T-helper 9 cell (primary cell): ENCODE data around the gene ERN1.
A peak's percentile ranks its signal among the peaks of the same experiment; 100 is the strongest.
"Not testable (repeated sequence)": the region's sequence is repeated elsewhere in the genome, so short reads cannot be mapped to it uniquely, and the experiment has no call there.

ENCODE experiments used
- DNase-seq: peaks from one replicate; pipeline ENCODE4 v3.0.0-alpha.2; 2020
- total RNA-seq, 2 donors: gene quantifications; one replicate each; lab custom pipeline; 2026; lab: John Stamatoyannopoulos, UW

The ERN1 gene
- 151 to 289 reads per million in 2 donors for total RNA-seq

GRCh38 chr17:64129765-64130558, at the start of gene ERN1:
Gene ERN1 (minus strand): TSS chr17:64130144. CDS start chr17:64130029, 115 bp downstream.
- peak; percentile 96 for DNase-seq

- DNase-seq, result not testable (repeated sequence)
Measured at GRCh38 chr17:64179024-64179423, 49.1 kb upstream of the ERN1 start.

- DNase-seq, result no peak
Measured at GRCh38 chr17:64178011-64178825, 48.3 kb upstream of the ERN1 start.

GRCh38 chr17:64177311-64178010, 47.5 kb upstream of the ERN1 start:
- no peak for DNase-seq

DNA sequence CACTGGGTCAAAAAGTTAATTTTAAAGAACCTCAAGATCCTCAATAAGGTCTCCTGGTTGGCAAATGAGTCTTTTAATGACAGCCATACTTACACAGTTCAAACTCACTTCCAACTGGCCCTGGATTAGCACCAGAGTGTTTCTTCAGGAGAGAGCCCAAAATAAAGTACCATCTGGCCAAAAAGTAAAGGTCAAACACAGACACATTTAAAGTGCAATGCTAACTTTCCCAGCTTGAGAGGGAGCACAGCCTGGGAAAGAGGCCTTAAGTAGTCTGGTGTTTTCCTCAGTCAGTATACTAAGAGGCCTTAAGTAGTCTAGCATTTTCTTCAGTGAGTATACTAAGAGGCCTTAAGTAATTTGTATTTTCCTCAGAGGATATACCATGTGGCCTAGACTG, 46.6 kb upstream of the ERN1 start:
- no peak for DNase-seq

GRCh38 chr17:64174686-64175456, 44.9 kb upstream of the ERN1 start:
- no peak for DNase-seq

- DNase-seq, result no peak
Measured at GRCh38 chr17:64173646-64174045, 43.7 kb upstream of the ERN1 start.

- no peak for DNase-seq
Measured at GRCh38 chr17:64172510-64172909, 42.6 kb upstream of the ERN1 start.

DNA sequence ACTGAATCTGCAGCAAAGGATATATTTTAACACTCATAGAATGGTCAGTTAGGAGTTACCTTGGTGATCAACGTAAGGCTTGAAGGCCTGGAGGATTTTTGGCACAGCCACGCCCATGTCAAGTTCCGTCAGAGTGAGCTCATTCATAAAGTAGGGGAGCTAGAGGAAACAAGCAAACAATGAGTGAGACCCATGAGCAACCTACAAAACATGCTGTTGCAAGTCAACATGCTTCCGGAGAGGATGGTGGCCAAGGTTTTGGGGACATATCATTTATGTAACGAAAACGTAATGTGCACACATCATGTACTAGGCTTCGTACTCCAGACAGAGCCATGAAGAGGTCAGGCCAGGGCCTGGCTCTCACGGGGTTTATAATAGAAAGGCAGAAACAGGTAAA, 41.1 kb upstream of the ERN1 start:
- no peak for DNase-seq

GRCh38 chr17:64170286-64170685, 40.3 kb upstream of the ERN1 start:
- DNase-seq, result no peak

- not testable (repeated sequence) for DNase-seq
Measured at GRCh38 chr17:64167666-64168065, 37.7 kb upstream of the ERN1 start.

- no peak for DNase-seq
Measured at GRCh38 chr17:64166876-64167275, 36.9 kb upstream of the ERN1 start.

GRCh38 chr17:64165347-64165746, 35.4 kb upstream of the ERN1 start:
- DNase-seq, result no peak

GRCh38 chr17:64164596-64165285, 34.8 kb upstream of the ERN1 start:
- no peak for DNase-seq

DNA sequence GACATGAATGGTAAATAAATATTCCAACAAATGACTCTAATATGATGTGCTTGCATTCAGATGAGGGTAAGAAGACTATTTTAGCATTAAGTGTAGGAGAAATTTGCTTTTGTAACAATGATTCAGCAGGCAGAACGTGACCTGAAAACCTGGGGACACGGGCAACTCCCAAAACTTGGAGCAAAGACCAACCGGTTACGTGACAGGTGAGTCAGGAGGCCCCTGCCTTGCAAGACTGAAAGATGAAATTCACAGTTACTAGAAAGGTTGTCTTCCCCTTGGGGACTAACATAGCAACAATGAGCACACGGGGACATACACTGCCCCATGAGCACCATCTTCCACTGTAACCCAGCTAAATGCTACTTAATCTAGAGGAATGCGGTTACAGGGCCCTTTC, 33.5 kb upstream of the ERN1 start:
- DNase-seq, result no peak

- no peak for DNase-seq
Measured at GRCh38 chr17:64162554-64162953, 32.6 kb upstream of the ERN1 start.

DNA sequence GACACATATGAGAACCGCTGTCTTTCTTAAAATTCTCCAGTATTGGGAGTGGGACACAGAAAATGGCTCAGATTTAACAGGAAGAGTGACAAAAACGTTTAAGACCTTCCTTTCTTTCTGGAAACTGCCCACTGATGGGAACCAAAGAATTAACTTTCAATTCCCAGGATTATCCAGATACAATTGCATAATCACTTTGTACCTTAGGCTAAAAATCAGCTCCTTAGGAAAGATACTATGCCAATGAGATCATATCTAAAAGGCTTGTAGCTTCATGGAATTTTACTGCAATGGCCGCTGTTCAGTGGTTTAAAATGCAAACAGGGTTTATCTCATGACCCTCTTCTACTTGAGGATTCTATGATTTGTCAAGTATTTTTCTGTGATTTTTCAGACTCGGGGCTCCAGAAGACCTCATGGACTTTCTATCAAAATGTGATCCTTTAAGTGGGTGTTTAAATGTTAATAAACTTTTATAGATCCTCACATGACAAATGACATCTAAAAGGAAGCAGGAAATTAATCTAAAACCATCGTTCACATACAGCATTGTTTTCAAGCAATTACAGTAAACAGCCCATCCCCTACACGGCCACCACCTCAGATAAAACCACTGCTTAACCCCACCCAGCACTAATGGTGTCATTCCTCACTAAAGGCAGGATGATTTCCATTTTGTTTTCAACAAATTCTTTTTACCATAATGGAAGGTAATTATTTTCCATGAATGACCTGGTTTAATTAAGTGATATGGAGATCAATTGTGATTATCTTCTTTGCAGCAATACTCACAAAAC, 31.6 kb upstream of the ERN1 start:
- no peak for DNase-seq

DNA sequence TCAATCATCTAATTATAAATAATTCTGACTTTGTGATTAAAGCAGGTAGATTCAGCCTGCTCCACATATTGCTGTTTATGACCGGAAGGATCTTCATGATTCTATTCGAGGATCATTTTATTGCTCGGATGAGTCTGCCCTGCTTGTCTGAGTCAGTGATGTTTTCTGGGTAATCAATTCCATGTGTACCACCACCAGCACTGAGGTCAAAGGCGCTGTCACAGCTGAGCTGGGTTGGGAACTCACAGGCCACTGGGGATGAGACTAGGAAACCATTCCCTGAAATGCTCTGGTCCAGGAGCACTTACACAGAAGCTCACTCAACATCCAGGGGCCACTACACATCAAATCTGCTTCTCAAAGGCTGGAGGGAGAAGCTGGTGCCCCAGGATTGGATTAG, 30.4 kb upstream of the ERN1 start:
- DNase-seq, result no peak

DNA sequence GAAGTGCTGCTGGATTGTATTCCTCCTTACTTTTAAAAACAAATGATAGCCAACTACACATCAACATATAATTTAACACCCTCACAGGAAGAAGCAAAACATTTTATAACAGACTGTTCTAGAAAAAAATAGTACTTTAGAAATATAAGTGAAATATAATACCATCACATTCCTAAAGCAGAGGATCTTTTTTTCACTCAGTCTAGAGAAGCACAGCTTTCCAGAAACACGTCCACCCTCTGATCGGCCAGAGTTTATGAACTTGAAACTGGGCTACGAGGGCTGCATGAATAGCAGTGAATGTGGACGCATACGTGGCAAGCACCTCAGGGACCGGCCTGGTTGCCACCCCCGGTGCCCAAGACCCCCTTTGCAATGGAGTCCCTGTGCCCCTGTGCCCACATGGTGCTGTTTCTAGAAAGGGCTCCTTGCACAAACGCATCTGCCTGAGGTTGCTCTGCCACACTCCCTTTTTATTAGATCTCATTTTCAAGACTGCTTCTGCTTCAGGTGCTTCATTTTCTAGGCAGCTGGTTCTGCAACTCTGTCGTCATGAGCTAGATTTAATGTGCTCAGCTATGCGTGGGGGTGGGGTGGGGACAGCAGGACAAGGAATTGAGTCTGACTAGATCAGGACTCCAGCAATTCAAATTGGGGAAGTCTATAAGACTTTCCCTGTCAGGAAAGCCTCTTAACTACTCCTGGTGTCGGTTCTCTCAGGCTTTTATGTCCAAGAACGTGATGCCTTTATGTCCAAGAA, 29.1 kb upstream of the ERN1 start:
- DNase-seq, result no peak

- DNase-seq, result no peak
Measured at GRCh38 chr17:64158406-64158805, 28.5 kb upstream of the ERN1 start.
